B cell (primary cell): ENCODE results near the gene CKAP5. TPM values are rescaled to one million over a fixed set of nuclear protein-coding genes. Genes with fewer than 3 reads are reported as not detected.

ENCODE experiments used
- ATAC-seq: fragments of 200-7000 bp; cut with Tn5 transposase; one replicate; pipeline ENCODE4 v1.10.0; 2021; ENCODE audit warnings: low read depth, mild to moderate bottlenecking, moderate number of reproducible peaks, moderate library complexity
- CTCF ChIA-PET: fragments of 350-600 bp; sonication (Branson Sonifier 250); formaldehyde crosslinking; loops from one replicate; lab custom pipeline; 2021; ENCODE audit warnings: antibody characterized with exemption, inconsistent platforms; lab: Charles Lee
- POLR2A ChIA-PET: fragments of 350-600 bp; sonication (Branson Sonifier 250); formaldehyde crosslinking; loops from one replicate; lab custom pipeline; 2021; ENCODE audit warnings: antibody characterized with exemption; lab: Charles Lee
- DNase-seq: peaks from one replicate; pipeline ENCODE4 v3.0.0; 2013
- H2AFZ ChIP-seq: 2 replicates; pipeline ENCODE4 v1.6.1; 2012; ENCODE audit warnings: mild to moderate bottlenecking, low read depth, low read length; ENCODE audit not compliant: insufficient read depth, poor library complexity, severe bottlenecking
- H3K27ac ChIP-seq, 2 donors: 1 replicate in 1 of 2; 2 replicates in 1 of 2; pipeline ENCODE4 v1.5.1; 2012 to 2013; ENCODE audit warnings: low read length in 2 of 2, mild to moderate bottlenecking in 2 of 2, moderate library complexity in 1 of 2
- H3K27me3 ChIP-seq, 4 experiments: fragments of 200-600 bp in 1 of 4; sonication (generic) in 1 of 4; replicated peaks in 1 of 4; 1 replicate in 2 of 4; 2 replicates in 2 of 4; pipeline versions ENCODE4 v1.6.1 to v1.7.0; 2013 to 2016; ENCODE audit warnings: low read length in 3 of 4, mild to moderate bottlenecking in 2 of 4, mixed read lengths in 1 of 4, moderate library complexity in 1 of 4; ENCODE audit not compliant: insufficient read depth in 4 of 4, control insufficient read depth in 3 of 4; ENCODE audit errors: control extremely low read depth in 1 of 4
- H3K36me3 ChIP-seq, 2 experiments: replicated peaks in 1 of 2; 1 replicate in 1 of 2; 2 replicates in 1 of 2; pipeline versions ENCODE4 v1.6.1 to v1.7.1; 2013; ENCODE audit warnings: low read length in 1 of 2; ENCODE audit not compliant: insufficient read depth in 2 of 2, control insufficient read depth in 1 of 2; ENCODE audit errors: control extremely low read depth in 1 of 2, extremely low read depth in 1 of 2
- H3K4me1 ChIP-seq, 2 donors: fragments of 200-600 bp in 1 of 2; sonication (generic) in 1 of 2; 1 replicate in 1 of 2; 2 replicates in 1 of 2; pipeline versions ENCODE4 v1.5.1 to v1.6.1; 2013 to 2017; ENCODE audit warnings: low read length in 2 of 2; ENCODE audit not compliant: control insufficient read depth in 2 of 2, insufficient read depth in 2 of 2
- H3K4me2 ChIP-seq: replicated peaks from 2 replicates; pipeline ENCODE3; 2012; ENCODE audit warnings: mild to moderate bottlenecking, low read depth, low read length; ENCODE audit not compliant: poor library complexity, severe bottlenecking
- H3K4me3 ChIP-seq, 5 experiments: fragments of 200-600 bp in 1 of 5; sonication (generic) in 1 of 5; 1 replicate in 3 of 5; 2 replicates in 2 of 5; pipeline versions ENCODE4 v1.5.1 to v1.7.0; 2011 to 2016; ENCODE audit warnings: low read length in 4 of 5, mild to moderate bottlenecking in 4 of 5, low read depth in 2 of 5, control low read depth in 1 of 5, moderate library complexity in 1 of 5; ENCODE audit not compliant: insufficient read depth in 1 of 5; ENCODE audit errors: control extremely low read depth in 1 of 5, extremely low read depth in 1 of 5
- H3K79me2 ChIP-seq: fragments of 200-600 bp; sonication (generic); one replicate; pipeline ENCODE4 v1.6.0; 2016; ENCODE audit warnings: low read length; ENCODE audit not compliant: control insufficient read depth, insufficient read depth
- H3K9ac ChIP-seq: fragments of 200-600 bp; sonication (generic); 2 replicates; pipeline ENCODE4 v1.6.1; 2017; ENCODE audit warnings: mild to moderate bottlenecking, low read length, moderate library complexity
- H3K9me3 ChIP-seq, 3 donors: one replicate each; pipeline versions ENCODE4 v1.6.1 to v1.7.1; 2013; ENCODE audit warnings: low read length in 2 of 3; ENCODE audit not compliant: control insufficient read depth in 2 of 3, insufficient read depth in 1 of 3; ENCODE audit errors: control extremely low read depth in 1 of 3
- H4K20me1 ChIP-seq: 2 replicates; pipeline ENCODE4 v1.6.0; 2012; ENCODE audit warnings: mild to moderate bottlenecking, low read length; ENCODE audit not compliant: insufficient read depth, control insufficient read depth, poor library complexity, severe bottlenecking
- H3K27ac Mint-ChIP-seq: one replicate; pipeline ENCODE4 v1.8.0; 2021; ENCODE audit warnings: mixed read lengths
- H3K27me3 Mint-ChIP-seq: one replicate; pipeline ENCODE4 v1.8.0; 2021; ENCODE audit warnings: mixed read lengths
- H3K4me1 Mint-ChIP-seq: one replicate; pipeline ENCODE4 v1.8.0; 2021; ENCODE audit warnings: mixed read lengths
- H3K4me3 Mint-ChIP-seq: one replicate; pipeline ENCODE4 v1.8.0; 2021; ENCODE audit warnings: mixed read lengths
- H3K9me3 Mint-ChIP-seq: one replicate; pipeline ENCODE4 v1.8.0; 2022; ENCODE audit warnings: mixed read lengths; ENCODE audit not compliant: insufficient read depth
- CTCF ChIP-seq: fragments of 200-600 bp; IDR thresholded peaks from one replicate; pipeline ENCODE4 v1.8.0; 2022; ENCODE audit warnings: antibody characterized with exemption, mild to moderate bottlenecking
- EZH2 ChIP-seq: IDR thresholded peaks from 2 replicates; pipeline ENCODE4 v1.6.1; 2012; ENCODE audit warnings: borderline replicate concordance, low read depth, mild to moderate bottlenecking, moderate library complexity, low read length; ENCODE audit not compliant: insufficient read depth, poor library complexity, severe bottlenecking
- WGBS: methylation state at CpG from one replicate; pipeline ENCODE4 v1.1.5; 2013; ENCODE audit warnings: missing lambda C conversion rate; ENCODE audit not compliant: insufficient coverage; 5-methylcytosine and 5-hydroxymethylcytosine counted together
- intact Hi-C: fragments of 100-400 bp; cut with micrococcal nuclease; formaldehyde crosslinking; loops from one replicate; pipeline ENCODE4 v1.10.0; 2022
- polyA plus RNA-seq: library from polyadenylated mRNA; depleted of rRNA; stranded (reverse); fragments of >200 nt; gene quantifications from 2 replicates; pipeline ENCODE4 v1.2.3, GENCODE V29; 2012
- total RNA-seq, 2 donors: library from RNA; stranded (reverse); fragments of 120-200 nt in 1 of 2; gene quantifications; 1 replicate in 1 of 2; 2 replicates in 1 of 2; pipeline versions ENCODE4 v1.2.3 to v1.2.4, GENCODE V29; 2013 to 2022

CKAP5 gene
- total and polyA plus RNA-seq, 2 donors (not counting 1 experiment from before 2014, with no cell fraction given): 7.3 to 54.3 TPM

- TF ChIP-seq CTCF (no peak), EZH2 (no peak)
- peak overlapping the region; percentile 99 for H2AFZ ChIP-seq
- H3K36me3 ChIP-seq: no peaks in the 10 kb centered on the region
- H3K4me3 Mint-ChIP-seq: peak overlapping the region; percentile 84
- peaks cover 12 to 15% of the 10 kb centered on the region in 2 donors for H3K4me1 ChIP-seq
- POLR2A ChIA-PET: interaction anchor here (1.3 kb wide), 1 partner anchor 19 kb away, joined by 3 read pairs; no protein-coding TSS in a partner anchor
- no peaks in the 10 kb centered on the region for H3K27me3 Mint-ChIP-seq
- peak overlapping the region; percentile 82 for H3K4me2 ChIP-seq
- intact Hi-C loops: loop anchor here (5.0 kb wide), 1 partner anchor 72 kb away; the partner anchor contains the start of gene LRP4
- H3K27ac Mint-ChIP-seq: peak overlapping the region; percentile 76
- peaks cover 47% of the 10 kb centered on the region for H3K79me2 ChIP-seq
- H3K4me3 ChIP-seq: peak overlapping the region; percentile 36 to 89 (median 83)
- peak overlapping the region; percentile 65 to 67 for H3K27ac ChIP-seq
- H4K20me1 ChIP-seq: peaks cover 24% of the 10 kb centered on the region
- DNase-seq: no peak
- H3K27me3 ChIP-seq: no peaks in the 10 kb centered on the region
- no peaks in the 10 kb centered on the region for H3K9me3 Mint-ChIP-seq
- peaks cover 32% of the 10 kb centered on the region for H3K4me1 Mint-ChIP-seq
- 0% methylated on average over 8 of the region's 12 CpGs for WGBS
- no peaks in the 10 kb centered on the region for H3K9me3 ChIP-seq
- ATAC-seq: peak; percentile 6
- CTCF ChIA-PET: interaction anchor here (2.3 kb wide), 1 partner anchor 19 kb away, joined by 5 read pairs; no protein-coding TSS in a partner anchor
- H3K9ac ChIP-seq: peak overlapping the region; percentile 87
Measured at GRCh38 chr11:46845440-46845739, 690 bp downstream of the CKAP5 start.

DNA sequence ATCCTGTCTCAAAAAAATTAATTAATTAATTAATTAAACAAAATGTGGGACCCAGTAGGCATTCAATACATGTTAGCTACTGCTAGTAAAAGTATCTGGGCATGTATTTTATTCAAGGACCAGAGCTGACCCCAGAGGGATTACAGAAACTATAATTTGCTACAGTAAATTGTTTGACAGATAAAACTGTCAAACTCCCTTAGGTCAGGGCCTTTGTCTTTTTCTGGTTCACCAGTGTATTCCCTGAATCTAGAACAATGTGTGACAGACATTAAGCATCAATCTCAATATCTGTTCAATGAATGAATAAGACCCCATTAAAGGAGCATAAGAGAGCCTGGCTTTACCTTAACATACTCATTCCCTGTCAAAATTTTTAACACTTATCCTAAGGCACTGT lies 6.0 kb downstream of the CKAP5 start:
- no peak overlapping the region for H3K4me3 Mint-ChIP-seq
- Histone ChIP-seq H3K4me2 (no peak overlapping the region), H3K4me1 (peaks cover 4 to 6% of the 10 kb centered on the region in 2 donors), H3K27me3 (no peaks in the 10 kb centered on the region), H3K79me2 (peaks cover 99% of the 10 kb centered on the region), H3K4me3 (no peak overlapping the region), H3K36me3 (no peaks in the 10 kb centered on the region), H2AFZ (no peak overlapping the region), H3K27ac (no peak overlapping the region), H4K20me1 (peaks cover 34% of the 10 kb centered on the region), H3K9me3 (no peaks in the 10 kb centered on the region), H3K9ac (no peak overlapping the region)
- no peak for ATAC-seq
- no peak for DNase-seq
- no peaks in the 10 kb centered on the region for H3K27me3 Mint-ChIP-seq
- H3K9me3 Mint-ChIP-seq: no peaks in the 10 kb centered on the region
- H3K4me1 Mint-ChIP-seq: peaks cover 27% of the 10 kb centered on the region
- H3K27ac Mint-ChIP-seq: no peak overlapping the region
- intact Hi-C loops: no loop called here
- POLR2A ChIA-PET: no interaction called here
- TF ChIP-seq CTCF (no peak), EZH2 (no peak)
- CTCF ChIA-PET: no interaction called here
